Hepatocyte (in vitro differentiated cells): ENCODE results near the gene AGO3. TPM values are rescaled to one million over a fixed set of nuclear protein-coding genes. Genes with fewer than 3 reads are reported as not detected.

Experiments
- DNase-seq: peaks from one replicate; pipeline ENCODE4 v3.0.0-alpha.2; 2016; ENCODE audit warnings: low spot score
- H2AFZ ChIP-seq: fragments of 200-600 bp; sonication (generic); 2 replicates; pipeline ENCODE4 v1.6.0; 2016; ENCODE audit warnings: antibody characterized with exemption, mild to moderate bottlenecking
- H3K27ac ChIP-seq: fragments of 200-600 bp; sonication (generic); 2 replicates; pipeline ENCODE4 v1.5.1; 2016; ENCODE audit warnings: mild to moderate bottlenecking
- H3K27me3 ChIP-seq: fragments of 200-600 bp; sonication (generic); 2 replicates; pipeline ENCODE4 v1.6.1; 2016
- H3K36me3 ChIP-seq: fragments of 200-600 bp; sonication (generic); replicated peaks from 2 replicates; pipeline ENCODE4 v1.5.1; 2016; ENCODE audit warnings: low read depth; ENCODE audit not compliant: insufficient read depth
- H3K4me1 ChIP-seq: fragments of 200-600 bp; sonication (generic); 2 replicates; pipeline ENCODE4 v1.5.1; 2016; ENCODE audit warnings: mild to moderate bottlenecking, moderate library complexity; ENCODE audit not compliant: insufficient read depth
- H3K4me2 ChIP-seq: fragments of 200-600 bp; sonication (generic); 2 replicates; pipeline ENCODE4 v1.6.0; 2016
- H3K4me3 ChIP-seq: fragments of 200-600 bp; sonication (generic); 2 replicates; pipeline ENCODE4 v1.5.1; 2016; ENCODE audit warnings: mild to moderate bottlenecking
- H3K79me2 ChIP-seq: fragments of 200-600 bp; sonication (generic); 2 replicates; pipeline ENCODE4 v1.6.0; 2017; ENCODE audit warnings: mild to moderate bottlenecking
- H3K9me2 ChIP-seq: fragments of 200-600 bp; sonication (generic); replicated peaks from 2 replicates; pipeline ENCODE4 v1.6.0; 2017; ENCODE audit warnings: mild to moderate bottlenecking; ENCODE audit not compliant: insufficient read depth
- H3K9me3 ChIP-seq: fragments of 200-600 bp; sonication (generic); 2 replicates; pipeline ENCODE4 v1.5.1; 2016; ENCODE audit warnings: low read depth, mild to moderate bottlenecking
- H4K20me1 ChIP-seq: fragments of 200-600 bp; sonication (generic); 2 replicates; pipeline ENCODE4 v1.6.0; 2016; ENCODE audit warnings: mild to moderate bottlenecking; ENCODE audit not compliant: insufficient read depth, poor library complexity, severe bottlenecking
- CTCF ChIP-seq: fragments of 200-600 bp; sonication (generic); IDR thresholded peaks from 2 replicates; pipeline ENCODE4 v1.5.1; 2016; ENCODE audit warnings: antibody characterized with exemption, mild to moderate bottlenecking; ENCODE audit not compliant: poor library complexity
- EZH2 ChIP-seq: fragments of 200-600 bp; sonication (generic); IDR thresholded peaks from 2 replicates; pipeline ENCODE4 v1.6.1; 2016; ENCODE audit warnings: antibody characterized with exemption, mild to moderate bottlenecking, borderline replicate concordance
- EZH2phosphoT487 ChIP-seq: fragments of 200-600 bp; sonication (generic); IDR thresholded peaks from one replicate; pipeline ENCODE4 v1.6.1; 2018; ENCODE audit warnings: antibody characterized with exemption, mild to moderate bottlenecking, low read depth, moderate library complexity; ENCODE audit not compliant: unreplicated experiment, severe bottlenecking
- WGBS: methylation state at CpG from one replicate; pipeline ENCODE4 v1.1.6; 2016; ENCODE audit warnings: low lambda C conversion rate; ENCODE audit errors: missing lambda C conversion rate; 5-methylcytosine and 5-hydroxymethylcytosine counted together
- polyA plus RNA-seq: library from polyadenylated mRNA; unstranded; fragments of >200 nt; fragmentation: Nextera tagmentation; extraction: Ambion mirVana; gene quantifications from 2 replicates; pipeline ENCODE4 v1.2.1, GENCODE V29; 2016
- total RNA-seq: library from RNA; depleted of rRNA; stranded (reverse); fragments of >200 nt; gene quantifications from 2 replicates; pipeline ENCODE4 v1.2.3, GENCODE V29; 2014

The AGO3 gene
- total and polyA plus RNA-seq, 2 experiments from 2014 or later: 16.9 to 24.4 TPM

GRCh38 chr1:36084497-36085115, 153.7 kb downstream of the AGO3 start:
- peak overlapping the region; percentile 55 for H3K4me3 ChIP-seq
- H3K27me3 ChIP-seq: no peaks in the 10 kb centered on the region
- no peaks in the 10 kb centered on the region for H3K9me2 ChIP-seq
- H4K20me1 ChIP-seq: no peaks in the 10 kb centered on the region
- no peaks in the 10 kb centered on the region for H3K9me3 ChIP-seq
- DNase-seq: no peak
- peak overlapping the region; percentile 84 for H2AFZ ChIP-seq
- TF ChIP-seq EZH2phosphoT487 (no peak), CTCF (no peak), EZH2 (no peak)
- 69% methylated on average over 19 of the region's 19 CpGs for WGBS
- H3K79me2 ChIP-seq: peaks cover 8% of the 10 kb centered on the region
- H3K4me2 ChIP-seq: peak overlapping the region; percentile 97
- H3K27ac ChIP-seq: no peak overlapping the region
- no peaks in the 10 kb centered on the region for H3K36me3 ChIP-seq
- peaks cover 10% of the 10 kb centered on the region for H3K4me1 ChIP-seq

GRCh38 chr1:36085126-36085525, 154.2 kb downstream of the AGO3 start:
- H3K4me3 ChIP-seq: no peak overlapping the region
- H3K9me3 ChIP-seq: no peaks in the 10 kb centered on the region
- H3K79me2 ChIP-seq: peaks cover 13% of the 10 kb centered on the region
- H3K9me2 ChIP-seq: no peaks in the 10 kb centered on the region
- H4K20me1 ChIP-seq: peaks cover 3% of the 10 kb centered on the region
- no peak for DNase-seq
- TF ChIP-seq EZH2 (no peak), CTCF (no peak), EZH2phosphoT487 (no peak)
- H3K36me3 ChIP-seq: no peaks in the 10 kb centered on the region
- H3K27me3 ChIP-seq: no peaks in the 10 kb centered on the region
- no peak overlapping the region for H2AFZ ChIP-seq
- H3K4me1 ChIP-seq: peaks cover 15% of the 10 kb centered on the region
- no peak overlapping the region for H3K27ac ChIP-seq
- H3K4me2 ChIP-seq: no peak overlapping the region
- WGBS: 94% methylated on average over 9 of the region's 9 CpGs

GRCh38 chr1:36085686-36086526, 155.0 kb downstream of the AGO3 start:
- 94% methylated on average over 29 of the region's 29 CpGs for WGBS
- Histone ChIP-seq H3K79me2 (peaks cover 21% of the 10 kb centered on the region), H2AFZ (no peak overlapping the region), H3K4me1 (peaks cover 19% of the 10 kb centered on the region), H3K9me2 (no peaks in the 10 kb centered on the region), H3K4me2 (no peak overlapping the region), H4K20me1 (peaks cover 3% of the 10 kb centered on the region), H3K27me3 (no peaks in the 10 kb centered on the region), H3K27ac (no peak overlapping the region), H3K36me3 (no peaks in the 10 kb centered on the region), H3K9me3 (no peaks in the 10 kb centered on the region), H3K4me3 (no peak overlapping the region)
- DNase-seq: no peak
- no peak for TF ChIP-seq EZH2phosphoT487
- TF ChIP-seq EZH2: no peak
- TF ChIP-seq CTCF: no peak
